SU-DHL-6 (cell line): Measurements from ENCODE around the gene AP3D1.
"Not testable (repeated sequence)": the region's sequence is repeated elsewhere in the genome, so short reads cannot be mapped to it uniquely, and the experiment has no call there.

Experiments
- H2AFZ ChIP-seq: fragments of 200-600 bp; sonication (generic); 2 replicates; pipeline ENCODE4 v1.6.1; 2014; ENCODE audit warnings: low read depth, mild to moderate bottlenecking, moderate library complexity, mixed read lengths, antibody characterized with exemption, low read length; ENCODE audit not compliant: severe bottlenecking
- H3F3A ChIP-seq: fragments of 200-600 bp; shearing (Covaris generic); 2 replicates; pipeline ENCODE4 v1.6.0; 2016; ENCODE audit warnings: antibody characterized with exemption, mild to moderate bottlenecking; ENCODE audit not compliant: insufficient read depth
- H3K27ac ChIP-seq: fragments of 200-600 bp; sonication (generic); 2 replicates; pipeline ENCODE4 v1.5.1; 2016; ENCODE audit warnings: low read depth, mild to moderate bottlenecking, low read length, moderate library complexity, mixed read lengths
- H3K27me3 ChIP-seq: fragments of 200-600 bp; sonication (generic), shearing (Covaris generic); 2 replicates; pipeline ENCODE4 v1.6.0; 2014; ENCODE audit warnings: mild to moderate bottlenecking, low read length
- H3K36me3 ChIP-seq: fragments of 200-600 bp; sonication (generic); 2 replicates; pipeline ENCODE4 v1.6.1; 2014; ENCODE audit warnings: mild to moderate bottlenecking, low read length, mixed read lengths
- H3K4me2 ChIP-seq: fragments of 300-600, 200-600 bp; shearing (Covaris generic), sonication (generic); 2 replicates; pipeline ENCODE4 v1.6.0; 2014; ENCODE audit warnings: low read length, low read depth, mild to moderate bottlenecking; ENCODE audit not compliant: poor library complexity, severe bottlenecking
- H3K4me3 ChIP-seq: fragments of 200-600 bp; sonication (generic); 2 replicates; pipeline ENCODE4 v1.5.1; 2014; ENCODE audit warnings: antibody characterized with exemption, low read length, mild to moderate bottlenecking, mixed read lengths; ENCODE audit not compliant: insufficient read depth, poor library complexity, severe bottlenecking
- H3K79me2 ChIP-seq: fragments of 200-600 bp; sonication (generic); 2 replicates; pipeline ENCODE4 v1.6.1; 2014; ENCODE audit warnings: mild to moderate bottlenecking, low read length, moderate library complexity; ENCODE audit not compliant: insufficient read depth
- H3K9ac ChIP-seq: fragments of 200-600 bp; sonication (generic); 2 replicates; pipeline ENCODE4 v1.7.0; 2014; ENCODE audit warnings: mild to moderate bottlenecking, low read length
- H3K9me2 ChIP-seq: fragments of 200-600 bp; sonication (generic); replicated peaks from 2 replicates; pipeline ENCODE4 v1.6.1; 2014; ENCODE audit warnings: low read length; ENCODE audit not compliant: insufficient read depth
- H3K9me3 ChIP-seq: fragments of 200-600 bp; sonication (generic); 2 replicates; pipeline ENCODE4 v1.6.1; 2014; ENCODE audit warnings: low read length, mixed read lengths; ENCODE audit not compliant: insufficient read depth
- H4K20me1 ChIP-seq: fragments of 200-600 bp; sonication (generic); 2 replicates; pipeline ENCODE4 v1.6.1; 2014; ENCODE audit warnings: low read depth, mild to moderate bottlenecking, antibody characterized with exemption, low read length, moderate library complexity, mixed read lengths
- CTCF ChIP-seq: fragments of 200-600 bp; sonication (generic); IDR thresholded peaks from one replicate; pipeline ENCODE4 v1.5.1; 2017; ENCODE audit warnings: antibody characterized with exemption, mild to moderate bottlenecking, low read length, moderate library complexity; ENCODE audit not compliant: insufficient read depth, poor library complexity, severe bottlenecking
- EZH2phosphoT487 ChIP-seq: fragments of 200-600 bp; sonication (generic), shearing (Covaris generic); conservative IDR thresholded peaks from 2 replicates; pipeline ENCODE4 v1.6.1; 2018; ENCODE audit warnings: mild to moderate bottlenecking, antibody characterized with exemption, low read length, moderate library complexity, mixed read lengths

AP3D1 gene

GRCh38 chr19:2129486-2129885 lies 21.9 kb downstream of the AP3D1 start:
- H3K27me3 ChIP-seq: no peaks in the 10 kb centered on the region
- no peak overlapping the region for H2AFZ ChIP-seq
- H3K27ac ChIP-seq: no peak overlapping the region
- H4K20me1 ChIP-seq: no peaks in the 10 kb centered on the region
- no peaks in the 10 kb centered on the region for H3F3A ChIP-seq
- no peak overlapping the region for H3K4me3 ChIP-seq
- H3K9me2 ChIP-seq: no peaks in the 10 kb centered on the region
- no peaks in the 10 kb centered on the region for H3K9me3 ChIP-seq
- no peak overlapping the region for H3K9ac ChIP-seq
- no peaks in the 10 kb centered on the region for H3K79me2 ChIP-seq
- H3K4me2 ChIP-seq: no peak overlapping the region
- no peaks in the 10 kb centered on the region for H3K36me3 ChIP-seq
- no peak for TF ChIP-seq EZH2phosphoT487
- no peak for TF ChIP-seq CTCF

GRCh38 chr19:2129022-2129421 lies 22.3 kb downstream of the AP3D1 start:
- H3K27me3 ChIP-seq: no peaks in the 10 kb centered on the region
- H3K27ac ChIP-seq: no peak overlapping the region
- no peak overlapping the region for H3K4me2 ChIP-seq
- H3K9ac ChIP-seq: no peak overlapping the region
- TF ChIP-seq CTCF (no peak), EZH2phosphoT487 (no peak)
- H3K4me3 ChIP-seq: no peak overlapping the region
- H3K9me3 ChIP-seq: no peaks in the 10 kb centered on the region
- H3K9me2 ChIP-seq: no peaks in the 10 kb centered on the region
- H3F3A ChIP-seq: no peaks in the 10 kb centered on the region
- H2AFZ ChIP-seq: no peak overlapping the region
- H4K20me1 ChIP-seq: no peaks in the 10 kb centered on the region
- no peaks in the 10 kb centered on the region for H3K36me3 ChIP-seq
- no peaks in the 10 kb centered on the region for H3K79me2 ChIP-seq

GRCh38 chr19:2128252-2128651 lies 23.1 kb downstream of the AP3D1 start:
- H3K4me2 ChIP-seq, H3F3A ChIP-seq, H3K36me3 ChIP-seq, H4K20me1 ChIP-seq, H3K4me3 ChIP-seq, H3K27me3 ChIP-seq, H2AFZ ChIP-seq, H3K9me3 ChIP-seq, H3K9me2 ChIP-seq, H3K9ac ChIP-seq, H3K27ac ChIP-seq, H3K79me2 ChIP-seq: not testable (repeated sequence)

- H3K79me2 ChIP-seq: no peaks in the 10 kb centered on the region
- no peaks in the 10 kb centered on the region for H3K36me3 ChIP-seq
- H3K27ac ChIP-seq: no peak overlapping the region
- H3K9me3 ChIP-seq: no peaks in the 10 kb centered on the region
- no peaks in the 10 kb centered on the region for H3K27me3 ChIP-seq
- no peak overlapping the region for H2AFZ ChIP-seq
- no peak overlapping the region for H3K4me2 ChIP-seq
- no peaks in the 10 kb centered on the region for H4K20me1 ChIP-seq
- H3K4me3 ChIP-seq: no peak overlapping the region
- no peaks in the 10 kb centered on the region for H3F3A ChIP-seq
- TF ChIP-seq CTCF: no peak
- no peak for TF ChIP-seq EZH2phosphoT487
- no peak overlapping the region for H3K9ac ChIP-seq
- no peaks in the 10 kb centered on the region for H3K9me2 ChIP-seq
Observed at GRCh38 chr19:2127758-2128157, 23.6 kb downstream of the AP3D1 start.
